ENCODE data around the gene ADAMTSL4. TPM values are rescaled to one million over a fixed set of nuclear protein-coding genes. Genes with fewer than 3 reads are reported as not detected.
"Not testable (repeated sequence)": the region's sequence is repeated elsewhere in the genome, so short reads cannot be mapped to it uniquely, and the experiment has no call there.

The ADAMTSL4 gene
- total RNA-seq, 1 donor from 2014 or later: 12.0 TPM

- not testable (repeated sequence) for H3K27ac ChIP-seq (ENCODE audit: low read depth, low read length); H3K27me3 ChIP-seq (ENCODE audit: control insufficient read depth in 3 of 3, insufficient read depth in 3 of 3, low read length in 3 of 3); H3K4me3 ChIP-seq (ENCODE audit: low read length in 3 of 3); H3K9me3 ChIP-seq (ENCODE audit: control insufficient read depth in 3 of 3, low read length in 3 of 3)
- Histone ChIP-seq H3K9ac (ENCODE audit: low read depth in 1 of 3, low read length in 3 of 3) (peak overlapping the region in 1 of 3 donors; percentile 18), H3K36me3 (ENCODE audit: control insufficient read depth in 3 of 3, insufficient read depth in 3 of 3, low read length in 3 of 3) (peaks cover 16 to 27% (median 25%) of the 10 kb centered on the region in 3 donors), H3K4me1 (ENCODE audit: control insufficient read depth in 3 of 3, insufficient read depth in 3 of 3, low read length in 3 of 3) (peaks cover 6 to 16% (median 8%) of the 10 kb centered on the region in 3 donors)
Observed at GRCh38 chr1:150580966-150581365, 31.8 kb downstream of the ADAMTSL4 start.

- not testable (repeated sequence) for H3K27me3 ChIP-seq (ENCODE audit: control insufficient read depth in 3 of 3, insufficient read depth in 3 of 3, low read length in 3 of 3); H3K27ac ChIP-seq (ENCODE audit: low read depth, low read length); H3K9me3 ChIP-seq (ENCODE audit: control insufficient read depth in 3 of 3, low read length in 3 of 3); H3K4me3 ChIP-seq (ENCODE audit: low read length in 3 of 3)
- H3K9ac ChIP-seq (ENCODE audit: low read depth in 1 of 3, low read length in 3 of 3): peak overlapping the region in 1 of 3 donors; percentile 18
- peaks cover 6 to 13% (median 8%) of the 10 kb centered on the region in 3 donors for H3K4me1 ChIP-seq (ENCODE audit: control insufficient read depth in 3 of 3, insufficient read depth in 3 of 3, low read length in 3 of 3)
- H3K36me3 ChIP-seq (ENCODE audit: control insufficient read depth in 3 of 3, insufficient read depth in 3 of 3, low read length in 3 of 3): peaks cover 16 to 23% (median 20%) of the 10 kb centered on the region in 3 donors
Observed at GRCh38 chr1:150581437-150581836, 32.2 kb downstream of the ADAMTSL4 start.

- not testable (repeated sequence) for H3K4me3 ChIP-seq (ENCODE audit: low read length in 3 of 3); H3K4me1 ChIP-seq (ENCODE audit: control insufficient read depth in 3 of 3, insufficient read depth in 3 of 3, low read length in 3 of 3); H3K9ac ChIP-seq (ENCODE audit: low read depth in 1 of 3, low read length in 3 of 3); H3K27me3 ChIP-seq (ENCODE audit: control insufficient read depth in 3 of 3, insufficient read depth in 3 of 3, low read length in 3 of 3); H3K27ac ChIP-seq (ENCODE audit: low read depth, low read length); H3K9me3 ChIP-seq (ENCODE audit: control insufficient read depth in 3 of 3, low read length in 3 of 3)
- H3K36me3 ChIP-seq (ENCODE audit: control insufficient read depth in 3 of 3, insufficient read depth in 3 of 3, low read length in 3 of 3): peaks cover 13 to 17% (median 15%) of the 10 kb centered on the region in 3 donors
Observed at GRCh38 chr1:150581962-150582361, 32.8 kb downstream of the ADAMTSL4 start.

- Histone ChIP-seq H3K9ac (ENCODE audit: low read depth in 1 of 3, low read length in 3 of 3) (no peak overlapping the region), H3K36me3 (ENCODE audit: control insufficient read depth in 3 of 3, insufficient read depth in 3 of 3, low read length in 3 of 3) (peaks cover 9 to 13% (median 11%) of the 10 kb centered on the region in 3 donors), H3K9me3 (ENCODE audit: control insufficient read depth in 3 of 3, low read length in 3 of 3) (no peaks in the 10 kb centered on the region), H3K27ac (ENCODE audit: low read depth, low read length) (no peak overlapping the region), H3K4me3 (ENCODE audit: low read length in 3 of 3) (no peak overlapping the region), H3K27me3 (ENCODE audit: control insufficient read depth in 3 of 3, insufficient read depth in 3 of 3, low read length in 3 of 3) (no peaks in the 10 kb centered on the region), H3K4me1 (ENCODE audit: control insufficient read depth in 3 of 3, insufficient read depth in 3 of 3, low read length in 3 of 3) (peaks cover 6 to 9% (median 8%) of the 10 kb centered on the region in 3 donors)
Observed at GRCh38 chr1:150582371-150582770, 33.2 kb downstream of the ADAMTSL4 start.

GRCh38 chr1:150596095-150596892 is 47.1 kb downstream of the ADAMTSL4 start:
- Histone ChIP-seq H3K36me3 (ENCODE audit: control insufficient read depth in 3 of 3, insufficient read depth in 3 of 3, low read length in 3 of 3) (no peaks in the 10 kb centered on the region), H3K9ac (ENCODE audit: low read depth in 1 of 3, low read length in 3 of 3) (no peak overlapping the region), H3K4me3 (ENCODE audit: low read length in 3 of 3) (no peak overlapping the region), H3K27ac (ENCODE audit: low read depth, low read length) (no peak overlapping the region), H3K4me1 (ENCODE audit: control insufficient read depth in 3 of 3, insufficient read depth in 3 of 3, low read length in 3 of 3) (no peaks in the 10 kb centered on the region), H3K9me3 (ENCODE audit: control insufficient read depth in 3 of 3, low read length in 3 of 3) (no peaks in the 10 kb centered on the region), H3K27me3 (ENCODE audit: control insufficient read depth in 3 of 3, insufficient read depth in 3 of 3, low read length in 3 of 3) (no peaks in the 10 kb centered on the region)

- no peaks in the 10 kb centered on the region for H3K27me3 ChIP-seq (ENCODE audit: control insufficient read depth in 3 of 3, insufficient read depth in 3 of 3, low read length in 3 of 3)
Observed at GRCh38 chr1:150596976-150597375, 47.8 kb downstream of the ADAMTSL4 start.

GRCh38 chr1:150598346-150598745 is 49.1 kb downstream of the ADAMTSL4 start:
- H3K27me3 ChIP-seq (ENCODE audit: control insufficient read depth in 3 of 3, insufficient read depth in 3 of 3, low read length in 3 of 3); H3K4me3 ChIP-seq (ENCODE audit: low read length in 3 of 3); H3K9ac ChIP-seq (ENCODE audit: low read depth in 1 of 3, low read length in 3 of 3); H3K27ac ChIP-seq (ENCODE audit: low read depth, low read length); H3K9me3 ChIP-seq (ENCODE audit: control insufficient read depth in 3 of 3, low read length in 3 of 3); H3K36me3 ChIP-seq (ENCODE audit: control insufficient read depth in 3 of 3, insufficient read depth in 3 of 3, low read length in 3 of 3); H3K4me1 ChIP-seq (ENCODE audit: control insufficient read depth in 3 of 3, insufficient read depth in 3 of 3, low read length in 3 of 3): not testable (repeated sequence)

More at GRCh38 chr1:150596976-150597375, 47.8 kb downstream of the ADAMTSL4 start:
- no peaks in the 10 kb centered on the region for H3K36me3 ChIP-seq (ENCODE audit: control insufficient read depth in 3 of 3, insufficient read depth in 3 of 3, low read length in 3 of 3)
- no peaks in the 10 kb centered on the region for H3K4me1 ChIP-seq (ENCODE audit: control insufficient read depth in 3 of 3, insufficient read depth in 3 of 3, low read length in 3 of 3)
- no peaks in the 10 kb centered on the region for H3K9me3 ChIP-seq (ENCODE audit: control insufficient read depth in 3 of 3, low read length in 3 of 3)
- no peak overlapping the region for H3K4me3 ChIP-seq (ENCODE audit: low read length in 3 of 3)
- no peak overlapping the region for H3K27ac ChIP-seq (ENCODE audit: low read depth, low read length)
- H3K9ac ChIP-seq (ENCODE audit: low read depth in 1 of 3, low read length in 3 of 3): no peak overlapping the region

- peaks cover 0 to 10% (median 9%) of the 10 kb centered on the region in 3 donors for H3K4me1 ChIP-seq (ENCODE audit: control insufficient read depth in 3 of 3, insufficient read depth in 3 of 3, low read length in 3 of 3)
- no peak overlapping the region for H3K4me3 ChIP-seq (ENCODE audit: low read length in 3 of 3)
- H3K36me3 ChIP-seq (ENCODE audit: control insufficient read depth in 3 of 3, insufficient read depth in 3 of 3, low read length in 3 of 3): no peaks in the 10 kb centered on the region
- no peak overlapping the region for H3K9ac ChIP-seq (ENCODE audit: low read depth in 1 of 3, low read length in 3 of 3)
- H3K27ac ChIP-seq (ENCODE audit: low read depth, low read length): no peak overlapping the region
- H3K27me3 ChIP-seq (ENCODE audit: control insufficient read depth in 3 of 3, insufficient read depth in 3 of 3, low read length in 3 of 3): no peaks in the 10 kb centered on the region
- H3K9me3 ChIP-seq (ENCODE audit: control insufficient read depth in 3 of 3, low read length in 3 of 3): no peaks in the 10 kb centered on the region
Observed at GRCh38 chr1:150601540-150601939, 52.3 kb downstream of the ADAMTSL4 start.

- H3K36me3 ChIP-seq (ENCODE audit: control insufficient read depth in 3 of 3, insufficient read depth in 3 of 3, low read length in 3 of 3); H3K4me1 ChIP-seq (ENCODE audit: control insufficient read depth in 3 of 3, insufficient read depth in 3 of 3, low read length in 3 of 3); H3K9ac ChIP-seq (ENCODE audit: low read depth in 1 of 3, low read length in 3 of 3); H3K27ac ChIP-seq (ENCODE audit: low read depth, low read length); H3K9me3 ChIP-seq (ENCODE audit: control insufficient read depth in 3 of 3, low read length in 3 of 3); H3K4me3 ChIP-seq (ENCODE audit: low read length in 3 of 3); H3K27me3 ChIP-seq (ENCODE audit: control insufficient read depth in 3 of 3, insufficient read depth in 3 of 3, low read length in 3 of 3): not testable (repeated sequence)
Observed at GRCh38 chr1:150602372-150602771, 53.2 kb downstream of the ADAMTSL4 start.

- H3K4me3 ChIP-seq (ENCODE audit: low read length in 3 of 3): no peak overlapping the region
- no peaks in the 10 kb centered on the region for H3K27me3 ChIP-seq (ENCODE audit: control insufficient read depth in 3 of 3, insufficient read depth in 3 of 3, low read length in 3 of 3)
- peaks cover 0 to 10% (median 9%) of the 10 kb centered on the region in 3 donors for H3K4me1 ChIP-seq (ENCODE audit: control insufficient read depth in 3 of 3, insufficient read depth in 3 of 3, low read length in 3 of 3)
- H3K36me3 ChIP-seq (ENCODE audit: control insufficient read depth in 3 of 3, insufficient read depth in 3 of 3, low read length in 3 of 3): no peaks in the 10 kb centered on the region
- H3K27ac ChIP-seq (ENCODE audit: low read depth, low read length): peak overlapping the region; percentile 88
- no peaks in the 10 kb centered on the region for H3K9me3 ChIP-seq (ENCODE audit: control insufficient read depth in 3 of 3, low read length in 3 of 3)
- H3K9ac ChIP-seq (ENCODE audit: low read depth in 1 of 3, low read length in 3 of 3): no peak overlapping the region
Observed at GRCh38 chr1:150603711-150604110, 54.5 kb downstream of the ADAMTSL4 start.
